ENCODE results near the gene SYT9. TPM values are rescaled to one million over a fixed set of nuclear protein-coding genes. Genes with fewer than 3 reads are reported as not detected.

Gene SYT9
- total RNA-seq, 1 donor from 2014 or later: 0.08 TPM

DNA sequence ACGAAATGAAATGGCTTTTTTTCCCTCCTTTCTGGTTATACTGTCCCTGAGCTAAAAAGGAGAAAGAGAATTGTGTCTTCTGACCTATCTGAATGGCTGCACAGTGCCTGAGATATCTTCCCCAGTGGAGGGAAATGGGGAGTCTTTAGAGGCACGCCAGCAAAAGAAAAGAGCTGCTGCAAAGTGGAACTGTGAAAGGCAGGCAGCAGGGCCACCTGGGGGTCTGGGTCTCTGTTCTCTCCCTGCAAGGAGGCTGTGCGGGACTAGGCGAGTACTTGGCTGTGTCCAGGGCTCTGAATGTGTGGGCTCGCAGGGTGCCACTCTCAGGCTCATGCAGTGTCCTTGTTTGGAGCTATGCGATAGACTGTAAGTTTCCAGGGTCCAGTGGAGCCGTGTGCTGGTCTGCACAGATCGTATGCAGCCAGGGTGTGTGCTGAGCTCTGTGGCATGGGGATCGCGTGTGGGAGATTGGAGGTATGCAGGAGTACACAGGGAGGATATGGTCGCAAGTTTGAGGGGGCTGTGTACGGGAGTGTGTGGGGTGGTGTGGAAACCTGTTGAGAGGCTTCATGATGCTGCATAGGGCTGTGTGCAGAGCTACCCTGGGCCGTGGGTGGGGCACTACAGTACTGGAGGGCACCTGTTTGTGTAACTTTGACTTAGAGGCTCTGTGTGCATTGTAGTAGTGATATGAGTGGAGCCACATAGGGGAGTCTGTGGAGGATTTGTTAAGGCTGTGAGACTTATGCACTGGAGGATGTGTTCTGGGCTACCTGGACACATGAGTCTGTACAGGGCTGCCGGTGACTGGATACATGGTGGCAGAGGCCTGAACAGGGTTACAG lies 163.5 kb downstream of the SYT9 start:
- intact Hi-C loops (cut with micrococcal nuclease): no loop called here
- peaks cover 15% of the 10 kb centered on the region for H3K4me1 ChIP-seq
- no peak for DNase-seq
- no peaks in the 10 kb centered on the region for H3K27me3 ChIP-seq (ENCODE audit: low read depth)
- peaks cover 12% of the 10 kb centered on the region for H3K9me3 ChIP-seq (replicated peaks)
- TF ChIP-seq, protein P1, sequence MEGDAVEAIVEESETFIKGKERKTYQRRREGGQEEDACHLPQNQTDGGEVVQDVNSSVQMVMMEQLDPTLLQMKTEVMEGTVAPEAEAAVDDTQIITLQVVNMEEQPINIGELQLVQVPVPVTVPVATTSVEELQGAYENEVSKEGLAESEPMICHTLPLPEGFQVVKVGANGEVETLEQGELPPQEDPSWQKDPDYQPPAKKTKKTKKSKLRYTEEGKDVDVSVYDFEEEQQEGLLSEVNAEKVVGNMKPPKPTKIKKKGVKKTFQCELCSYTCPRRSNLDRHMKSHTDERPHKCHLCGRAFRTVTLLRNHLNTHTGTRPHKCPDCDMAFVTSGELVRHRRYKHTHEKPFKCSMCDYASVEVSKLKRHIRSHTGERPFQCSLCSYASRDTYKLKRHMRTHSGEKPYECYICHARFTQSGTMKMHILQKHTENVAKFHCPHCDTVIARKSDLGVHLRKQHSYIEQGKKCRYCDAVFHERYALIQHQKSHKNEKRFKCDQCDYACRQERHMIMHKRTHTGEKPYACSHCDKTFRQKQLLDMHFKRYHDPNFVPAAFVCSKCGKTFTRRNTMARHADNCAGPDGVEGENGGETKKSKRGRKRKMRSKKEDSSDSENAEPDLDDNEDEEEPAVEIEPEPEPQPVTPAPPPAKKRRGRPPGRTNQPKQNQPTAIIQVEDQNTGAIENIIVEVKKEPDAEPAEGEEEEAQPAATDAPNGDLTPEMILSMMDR (IDR thresholded peaks at IDR 0.05; ENCODE audit: borderline replicate concordance): no peak
- H3K4me3 ChIP-seq: no peak overlapping the region
- H3K36me3 ChIP-seq: no peaks in the 10 kb centered on the region
- H3K27ac ChIP-seq (replicated peaks): no peak overlapping the region

DNA sequence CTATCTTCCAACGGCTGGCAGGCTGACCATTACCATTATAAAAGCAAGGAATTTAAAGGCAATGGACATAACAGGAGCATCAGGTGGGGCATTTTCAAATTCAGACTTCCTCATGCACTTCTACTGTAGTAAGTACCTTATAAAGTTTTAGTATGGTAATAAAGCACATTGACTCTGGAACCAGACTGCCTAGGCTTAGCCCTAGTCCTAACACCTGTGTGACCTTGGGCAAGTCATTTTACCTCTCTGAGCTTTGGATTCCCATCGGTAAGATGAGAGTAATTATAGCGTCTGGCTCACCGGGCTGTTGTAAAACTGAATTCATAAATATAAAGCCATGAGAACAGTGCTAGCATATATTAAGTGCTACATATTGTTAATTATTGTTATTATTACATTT lies 164.4 kb downstream of the SYT9 start:
- no peak overlapping the region for H3K4me3 ChIP-seq
- intact Hi-C loops (cut with micrococcal nuclease): no loop called here
- H3K27me3 ChIP-seq (ENCODE audit: low read depth): no peaks in the 10 kb centered on the region
- peaks cover 15% of the 10 kb centered on the region for H3K4me1 ChIP-seq
- no peaks in the 10 kb centered on the region for H3K36me3 ChIP-seq
- H3K9me3 ChIP-seq (replicated peaks): peaks cover 10% of the 10 kb centered on the region
- TF ChIP-seq, protein P1 (IDR thresholded peaks at IDR 0.05; ENCODE audit: borderline replicate concordance): no peak
- H3K27ac ChIP-seq (replicated peaks): no peak overlapping the region
- no peak for DNase-seq

DNA sequence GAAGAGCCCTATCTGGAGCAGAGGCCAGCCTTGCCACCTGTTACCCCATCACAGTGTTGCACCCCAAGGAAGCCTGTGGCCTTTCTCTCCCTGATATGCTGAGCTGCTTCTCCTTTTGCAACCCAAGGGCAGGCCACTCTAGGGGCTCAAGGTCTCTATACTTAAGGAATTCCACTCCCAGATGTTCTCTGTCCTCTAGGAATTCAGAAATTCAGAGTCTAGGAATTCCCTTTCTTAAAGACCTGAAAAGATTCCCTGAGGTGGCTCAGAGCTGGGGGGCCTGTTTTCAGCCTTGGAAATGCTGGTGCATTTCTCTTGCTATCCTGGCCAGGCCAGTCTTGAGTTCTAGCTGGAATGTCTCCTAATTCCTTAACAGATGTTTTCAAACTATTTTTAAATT lies 165.6 kb downstream of the SYT9 start:
- H3K4me3 ChIP-seq: no peak overlapping the region
- intact Hi-C loops (cut with micrococcal nuclease): no loop called here
- no peak for DNase-seq

DNA sequence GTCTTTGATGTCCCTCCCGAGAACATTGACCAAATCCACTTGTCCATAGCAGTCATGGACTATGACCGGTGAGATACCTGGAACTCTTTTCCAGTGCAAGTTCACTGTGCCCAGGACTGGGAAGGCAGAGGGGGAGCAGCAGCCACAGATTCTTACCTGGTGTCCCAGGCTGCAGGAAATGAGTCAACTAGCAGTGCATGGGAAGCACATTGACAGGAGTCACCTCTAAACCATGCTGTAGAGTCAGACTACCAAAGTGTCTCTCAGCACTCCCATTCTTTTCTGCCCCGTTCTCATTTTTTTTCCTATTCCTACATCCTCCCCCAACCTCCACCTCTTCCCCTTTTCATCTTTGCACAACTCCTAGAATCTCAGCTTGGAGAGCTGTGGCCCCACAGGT lies 166.4 kb downstream of the SYT9 start:
- intact Hi-C loops (cut with micrococcal nuclease): no loop called here
- TF ChIP-seq, protein P1 (IDR thresholded peaks at IDR 0.05; ENCODE audit: borderline replicate concordance): no peak
- DNase-seq: no peak
- no peak overlapping the region for H3K4me3 ChIP-seq
- H3K4me1 ChIP-seq: peaks cover 15% of the 10 kb centered on the region
- H3K36me3 ChIP-seq: no peaks in the 10 kb centered on the region
- H3K9me3 ChIP-seq (replicated peaks): no peaks in the 10 kb centered on the region
- no peak overlapping the region for H3K27ac ChIP-seq (replicated peaks)
- no peaks in the 10 kb centered on the region for H3K27me3 ChIP-seq (ENCODE audit: low read depth)

More for the DNA sequence above, 165.6 kb downstream of the SYT9 start:
- TF ChIP-seq, protein P1 (IDR thresholded peaks at IDR 0.05; ENCODE audit: borderline replicate concordance): no peak
- Histone ChIP-seq H3K27me3 (ENCODE audit: low read depth) (no peaks in the 10 kb centered on the region), H3K4me1 (peaks cover 15% of the 10 kb centered on the region), H3K36me3 (no peaks in the 10 kb centered on the region), H3K27ac (replicated peaks) (no peak overlapping the region), H3K9me3 (replicated peaks) (no peaks in the 10 kb centered on the region)

DNA sequence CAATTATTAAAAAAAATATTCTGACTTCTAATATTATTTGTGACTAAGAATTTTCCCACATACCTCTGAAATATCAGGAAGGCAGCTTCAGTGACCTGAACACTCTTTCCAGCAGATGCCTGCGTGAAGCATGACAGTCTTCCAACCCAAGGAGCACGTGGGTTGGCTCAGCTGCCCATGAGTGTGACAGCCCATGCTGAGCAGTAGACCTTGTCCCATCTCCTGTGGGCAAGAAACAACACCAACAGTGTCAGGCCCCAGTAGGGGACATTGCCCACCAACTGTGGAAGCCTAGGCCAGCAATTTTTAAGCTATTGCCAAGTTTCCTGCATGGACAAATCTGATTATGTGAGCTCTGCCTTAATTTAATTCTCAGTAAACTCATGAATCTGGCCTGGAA lies 167.2 kb downstream of the SYT9 start:
- Histone ChIP-seq H3K36me3 (no peaks in the 10 kb centered on the region), H3K4me1 (peaks cover 15% of the 10 kb centered on the region), H3K27me3 (ENCODE audit: low read depth) (no peaks in the 10 kb centered on the region), H3K27ac (replicated peaks) (no peak overlapping the region), H3K9me3 (replicated peaks) (no peaks in the 10 kb centered on the region), H3K4me3 (no peak overlapping the region)
- intact Hi-C loops (cut with micrococcal nuclease): no loop called here
- TF ChIP-seq, protein P1 (IDR thresholded peaks at IDR 0.05; ENCODE audit: borderline replicate concordance): no peak
- no peak for DNase-seq

All from left ventricle myocardium inferior (tissue), 1 donor.